KOPT-K1 (cell line): ENCODE measurements around the gene EXOC2.
"Not testable (repeated sequence)": the region's sequence is repeated elsewhere in the genome, so short reads cannot be mapped to it uniquely, and the experiment has no call there.

Experiments
- H3K27ac ChIP-seq: fragments of 200-600 bp; sonication (generic); 2 replicates; pipeline ENCODE4 v1.5.1; 2016; ENCODE audit warnings: antibody characterized with exemption, mild to moderate bottlenecking, low read depth, low read length; ENCODE audit not compliant: poor library complexity, severe bottlenecking
- H3K36me3 ChIP-seq: fragments of 200-600 bp; sonication (generic); 2 replicates; pipeline ENCODE4 v1.5.1; 2017; ENCODE audit warnings: antibody characterized with exemption, mild to moderate bottlenecking, low read length, moderate library complexity; ENCODE audit not compliant: insufficient read depth
- H3K9me3 ChIP-seq: fragments of 200-600 bp; sonication (generic); 2 replicates; pipeline ENCODE4 v1.5.1; 2017; ENCODE audit warnings: antibody characterized with exemption, low read length, mild to moderate bottlenecking; ENCODE audit not compliant: insufficient read depth, poor library complexity, severe bottlenecking

EXOC2 gene

GRCh38 chr6:700490-700889 is 7.6 kb upstream of the EXOC2 start:
- Histone ChIP-seq H3K27ac (no peak overlapping the region), H3K36me3 (no peaks in the 10 kb centered on the region), H3K9me3 (no peaks in the 10 kb centered on the region)

- Histone ChIP-seq H3K36me3 (no peaks in the 10 kb centered on the region), H3K27ac (no peak overlapping the region), H3K9me3 (no peaks in the 10 kb centered on the region)
Observed at GRCh38 chr6:699319-699718, 6.4 kb upstream of the EXOC2 start.

GRCh38 chr6:694431-695126 is 1.6 kb upstream of the EXOC2 start:
- not testable (repeated sequence) for H3K36me3 ChIP-seq, H3K9me3 ChIP-seq, H3K27ac ChIP-seq

- peak overlapping the region; percentile 70 for H3K27ac ChIP-seq
Observed at GRCh38 chr6:693723-694009, 727 bp upstream of the EXOC2 start.

GRCh38 chr6:692356-692851 is 535 bp downstream of the EXOC2 start:
- Histone ChIP-seq H3K27ac (peak overlapping the region; percentile 70), H3K9me3 (no peaks in the 10 kb centered on the region), H3K36me3 (peaks cover 29% of the 10 kb centered on the region)

More at GRCh38 chr6:693723-694009, 727 bp upstream of the EXOC2 start:
- Histone ChIP-seq H3K9me3 (no peaks in the 10 kb centered on the region), H3K36me3 (peaks cover 17% of the 10 kb centered on the region)

- Histone ChIP-seq H3K36me3 (peaks cover 31% of the 10 kb centered on the region), H3K9me3 (no peaks in the 10 kb centered on the region), H3K27ac (no peak overlapping the region)
Observed at GRCh38 chr6:689223-689622, 3.7 kb downstream of the EXOC2 start.

GRCh38 chr6:686497-686896 is 6.4 kb downstream of the EXOC2 start:
- H3K36me3 ChIP-seq, result peaks cover 31% of the 10 kb centered on the region
- no peaks in the 10 kb centered on the region for H3K9me3 ChIP-seq
- no peak overlapping the region for H3K27ac ChIP-seq

GRCh38 chr6:684831-685636 is 7.9 kb downstream of the EXOC2 start:
- H3K9me3 ChIP-seq, result no peaks in the 10 kb centered on the region
- H3K36me3 ChIP-seq, result peaks cover 27% of the 10 kb centered on the region
- no peak overlapping the region for H3K27ac ChIP-seq

- Histone ChIP-seq H3K36me3 (peaks cover 16% of the 10 kb centered on the region; the same call in 1 of the 2 replicates), H3K9me3 (no peaks in the 10 kb centered on the region), H3K27ac (no peak overlapping the region)
Observed at GRCh38 chr6:683742-684440, 9.0 kb downstream of the EXOC2 start.

GRCh38 chr6:680666-681340 is 12.1 kb downstream of the EXOC2 start:
- Histone ChIP-seq H3K9me3 (peaks cover 10% of the 10 kb centered on the region), H3K36me3 (no peaks in the 10 kb centered on the region), H3K27ac (no peak overlapping the region)

GRCh38 chr6:680251-680650 is 12.7 kb downstream of the EXOC2 start:
- Histone ChIP-seq H3K9me3 (peaks cover 10% of the 10 kb centered on the region), H3K27ac (no peak overlapping the region), H3K36me3 (no peaks in the 10 kb centered on the region)

- peaks cover 10% of the 10 kb centered on the region for H3K9me3 ChIP-seq
- no peak overlapping the region for H3K27ac ChIP-seq
- H3K36me3 ChIP-seq, result no peaks in the 10 kb centered on the region
Observed at GRCh38 chr6:679282-679681, 13.7 kb downstream of the EXOC2 start.

GRCh38 chr6:678520-678919 is 14.4 kb downstream of the EXOC2 start:
- no peak overlapping the region for H3K27ac ChIP-seq

GRCh38 chr6:677919-678318 is 15.0 kb downstream of the EXOC2 start:
- H3K36me3 ChIP-seq, result no peaks in the 10 kb centered on the region
- H3K9me3 ChIP-seq, result peaks cover 10% of the 10 kb centered on the region
- no peak overlapping the region for H3K27ac ChIP-seq

More at GRCh38 chr6:678520-678919, 14.4 kb downstream of the EXOC2 start:
- H3K9me3 ChIP-seq, result peaks cover 10% of the 10 kb centered on the region
- no peaks in the 10 kb centered on the region for H3K36me3 ChIP-seq

- no peak overlapping the region for H3K27ac ChIP-seq
- peaks cover 19% of the 10 kb centered on the region for H3K9me3 ChIP-seq
- H3K36me3 ChIP-seq, result peaks cover 1% of the 10 kb centered on the region; the same call in 1 of the 2 replicates
Observed at GRCh38 chr6:674956-675355, 18.0 kb downstream of the EXOC2 start.
